ENCODE results near the gene ZNF224.

DNA sequence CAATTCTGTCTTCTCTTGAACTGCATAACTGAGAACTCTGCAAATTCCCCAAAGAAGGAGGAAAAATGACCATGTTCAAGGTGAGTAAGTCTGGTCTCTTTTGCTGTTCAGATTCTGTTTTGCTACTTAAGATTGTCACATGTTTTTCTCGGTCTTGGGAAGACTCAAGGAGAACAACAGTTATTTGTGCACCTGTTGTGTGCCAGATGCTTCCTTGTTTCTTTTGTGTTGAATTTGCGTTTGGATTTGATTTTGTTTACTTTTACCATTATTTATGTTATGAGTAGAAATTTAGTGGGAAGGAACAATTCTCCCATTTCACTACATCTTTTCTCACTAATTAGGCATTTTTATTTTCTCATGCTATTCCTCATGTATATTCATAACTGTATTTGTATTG lies 17.8 kb upstream of the ZNF224 start:
- TF ChIP-seq, protein P1, sequence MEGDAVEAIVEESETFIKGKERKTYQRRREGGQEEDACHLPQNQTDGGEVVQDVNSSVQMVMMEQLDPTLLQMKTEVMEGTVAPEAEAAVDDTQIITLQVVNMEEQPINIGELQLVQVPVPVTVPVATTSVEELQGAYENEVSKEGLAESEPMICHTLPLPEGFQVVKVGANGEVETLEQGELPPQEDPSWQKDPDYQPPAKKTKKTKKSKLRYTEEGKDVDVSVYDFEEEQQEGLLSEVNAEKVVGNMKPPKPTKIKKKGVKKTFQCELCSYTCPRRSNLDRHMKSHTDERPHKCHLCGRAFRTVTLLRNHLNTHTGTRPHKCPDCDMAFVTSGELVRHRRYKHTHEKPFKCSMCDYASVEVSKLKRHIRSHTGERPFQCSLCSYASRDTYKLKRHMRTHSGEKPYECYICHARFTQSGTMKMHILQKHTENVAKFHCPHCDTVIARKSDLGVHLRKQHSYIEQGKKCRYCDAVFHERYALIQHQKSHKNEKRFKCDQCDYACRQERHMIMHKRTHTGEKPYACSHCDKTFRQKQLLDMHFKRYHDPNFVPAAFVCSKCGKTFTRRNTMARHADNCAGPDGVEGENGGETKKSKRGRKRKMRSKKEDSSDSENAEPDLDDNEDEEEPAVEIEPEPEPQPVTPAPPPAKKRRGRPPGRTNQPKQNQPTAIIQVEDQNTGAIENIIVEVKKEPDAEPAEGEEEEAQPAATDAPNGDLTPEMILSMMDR (IDR thresholded peaks at IDR 0.05 in 4 of 5, conservative IDR thresholded peaks at IDR 0.05 in 1 of 5), result no peak
- no peak for TF ChIP-seq POLR2A (IDR thresholded peaks at IDR 0.05)
